ENCODE data around the gene CRTC3. TPM values are rescaled to one million over a fixed set of nuclear protein-coding genes. Genes with fewer than 3 reads are reported as not detected.

Gene CRTC3
- total RNA-seq, 2 donors from 2014 or later: 73.2 to 77.3 TPM

DNA sequence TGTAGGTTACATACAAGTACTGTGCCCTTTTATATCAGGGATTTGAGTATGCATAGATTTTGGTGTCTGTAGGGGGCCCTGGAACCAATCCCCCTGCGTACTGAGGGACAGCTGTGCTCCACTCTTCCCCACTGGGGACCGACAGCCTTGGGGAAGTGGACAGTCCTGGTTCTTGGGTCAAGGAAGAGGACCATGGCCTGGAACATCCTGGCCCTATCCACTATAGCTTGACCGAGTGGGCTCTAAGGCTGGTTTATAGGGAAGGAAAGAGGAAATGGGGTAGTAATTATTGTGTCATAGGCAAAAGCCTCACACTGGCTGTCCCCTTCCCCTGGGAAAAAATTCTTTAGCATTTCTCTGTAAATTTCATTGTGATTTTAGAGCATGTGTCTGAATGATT lies 49.5 kb downstream of the CRTC3 start:
- no peaks in the 10 kb centered on the region for H3K9me3 Mint-ChIP-seq
- DNase-seq (no peak), ATAC-seq (replicated peaks in 1 of 2) (no peak)
- no peak overlapping the region for H3K27ac Mint-ChIP-seq
- H3K27me3 Mint-ChIP-seq (ENCODE audit: low read depth): no peaks in the 10 kb centered on the region
- H3K36me3 Mint-ChIP-seq (ENCODE audit: insufficient read depth in 2 of 2): peaks cover 5 to 15% of the 10 kb centered on the region in 2 donors
- no peak overlapping the region for H3K4me3 Mint-ChIP-seq
- H3K4me1 Mint-ChIP-seq (ENCODE audit: low read depth): peaks cover 61% of the 10 kb centered on the region

- peaks cover 52% of the 10 kb centered on the region for H3K4me1 Mint-ChIP-seq (ENCODE audit: low read depth)
These were observed 50.4 kb downstream of the CRTC3 start for GRCh38 chr15:90580099-90580498.

DNA sequence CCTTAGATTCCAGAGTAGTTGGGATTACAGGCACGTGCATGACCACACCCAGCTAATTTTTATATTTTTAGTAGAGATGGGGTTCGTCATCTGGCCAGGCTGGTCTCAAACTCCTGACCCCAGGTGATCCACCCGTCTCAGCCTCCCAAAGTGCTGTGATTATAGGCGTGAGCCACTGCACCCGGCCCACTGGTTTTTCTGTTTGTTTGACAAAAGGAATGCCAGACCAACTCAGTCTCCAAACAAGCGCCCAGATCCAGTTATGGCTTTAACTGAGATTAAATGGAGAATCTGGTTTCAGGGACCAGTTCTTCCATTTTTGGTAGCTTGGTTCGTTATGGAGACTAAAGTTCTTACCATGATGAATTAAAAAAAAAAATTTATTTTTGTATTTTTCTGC lies 50.8 kb downstream of the CRTC3 start:
- Mint-ChIP-seq H3K27ac (peak overlapping the region; percentile 22), H3K27me3 (ENCODE audit: low read depth) (no peaks in the 10 kb centered on the region), H3K9me3 (no peaks in the 10 kb centered on the region), H3K4me1 (ENCODE audit: low read depth) (peaks cover 48% of the 10 kb centered on the region), H3K36me3 (ENCODE audit: insufficient read depth in 2 of 2) (peaks cover 5 to 12% of the 10 kb centered on the region in 2 donors), H3K4me3 (no peak overlapping the region)
- ATAC-seq (replicated peaks in 1 of 2) (no peak), DNase-seq (no peak)

More at GRCh38 chr15:90580099-90580498, 50.4 kb downstream of the CRTC3 start:
- H3K27ac Mint-ChIP-seq: peak overlapping the region; percentile 22
- H3K27me3 Mint-ChIP-seq (ENCODE audit: low read depth): no peaks in the 10 kb centered on the region
- no peak for DNase-seq
- H3K36me3 Mint-ChIP-seq (ENCODE audit: insufficient read depth in 2 of 2): peaks cover 5 to 12% of the 10 kb centered on the region in 2 donors
- H3K9me3 Mint-ChIP-seq: no peaks in the 10 kb centered on the region
- H3K4me3 Mint-ChIP-seq: no peak overlapping the region
- ATAC-seq (replicated peaks in 1 of 2): no peak

GRCh38 chr15:90580946-90581345 lies 51.2 kb downstream of the CRTC3 start:
- Mint-ChIP-seq H3K4me1 (ENCODE audit: low read depth) (peaks cover 48% of the 10 kb centered on the region), H3K36me3 (ENCODE audit: insufficient read depth in 2 of 2) (peaks cover 3 to 12% of the 10 kb centered on the region in 2 donors), H3K9me3 (no peaks in the 10 kb centered on the region)

DNA sequence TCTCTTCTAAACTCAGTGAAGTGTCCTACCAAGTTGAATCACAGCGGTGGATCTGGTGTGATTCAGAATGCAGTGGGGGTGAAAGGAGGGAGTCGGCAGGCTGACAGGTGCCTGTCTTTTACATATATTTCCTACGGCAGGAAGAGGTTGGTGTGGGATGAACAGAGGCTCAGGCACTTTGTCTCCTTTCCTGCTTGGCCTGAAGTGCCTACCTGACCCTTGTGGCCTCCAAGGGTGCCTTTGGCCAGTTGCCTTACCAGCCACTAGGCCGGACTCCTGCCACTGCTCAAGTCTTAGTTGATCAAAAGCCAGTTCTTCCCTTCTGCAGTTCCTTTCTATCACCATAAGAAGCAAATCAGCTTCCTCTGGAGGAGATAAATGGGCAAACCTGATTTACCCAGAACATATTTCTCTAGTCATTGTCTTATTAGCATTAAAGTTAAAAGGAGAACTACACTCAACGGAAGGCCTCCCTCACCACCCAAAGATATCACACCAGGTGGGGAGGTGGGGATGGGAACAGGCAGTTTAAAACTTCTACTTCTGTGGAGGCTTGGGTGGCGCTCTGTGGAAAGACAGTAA lies 52.1 kb downstream of the CRTC3 start:
- ATAC-seq (replicated peaks in 1 of 2) (peak; percentile 89), DNase-seq (peak in 1 of 2 donors; percentile 50)
- Mint-ChIP-seq H3K9me3 (no peaks in the 10 kb centered on the region), H3K27ac (peak overlapping the region; percentile 85), H3K36me3 (ENCODE audit: insufficient read depth in 2 of 2) (peaks cover 3 to 12% of the 10 kb centered on the region in 2 donors), H3K4me1 (ENCODE audit: low read depth) (peaks cover 49% of the 10 kb centered on the region), H3K4me3 (peak overlapping the region; percentile 59 to 72), H3K27me3 (ENCODE audit: low read depth) (no peaks in the 10 kb centered on the region)

More at GRCh38 chr15:90580946-90581345, 51.2 kb downstream of the CRTC3 start:
- Mint-ChIP-seq H3K27me3 (ENCODE audit: low read depth) (no peaks in the 10 kb centered on the region), H3K27ac (peak overlapping the region; percentile 26), H3K4me3 (no peak overlapping the region)
- no peak for ATAC-seq (replicated peaks in 1 of 2)
- DNase-seq: no peak

DNA sequence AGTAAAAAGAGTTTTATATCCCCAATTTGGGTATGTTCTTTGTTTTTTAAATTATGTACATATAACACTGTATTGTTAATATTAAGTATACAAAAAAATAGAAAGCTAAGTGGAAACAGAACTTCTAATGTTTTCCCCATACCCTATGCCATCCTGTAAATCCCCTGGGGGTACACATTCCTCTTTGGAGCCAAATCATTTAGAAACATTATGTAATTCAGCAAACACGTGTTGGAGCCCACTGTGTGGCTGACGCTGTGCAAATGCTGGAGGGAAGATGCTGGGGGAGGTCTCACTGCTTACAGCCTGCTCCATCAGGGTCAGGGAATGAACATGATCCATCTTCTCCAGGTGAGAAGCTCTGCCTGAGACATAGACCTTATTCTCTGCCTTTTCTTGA lies 52.8 kb downstream of the CRTC3 start:
- peaks cover 3 to 8% of the 10 kb centered on the region in 2 donors for H3K36me3 Mint-ChIP-seq (ENCODE audit: insufficient read depth in 2 of 2)
- H3K27me3 Mint-ChIP-seq (ENCODE audit: low read depth): no peaks in the 10 kb centered on the region
- no peak overlapping the region for H3K4me3 Mint-ChIP-seq
- H3K4me1 Mint-ChIP-seq (ENCODE audit: low read depth): peaks cover 49% of the 10 kb centered on the region
- no peak overlapping the region for H3K27ac Mint-ChIP-seq
- no peaks in the 10 kb centered on the region for H3K9me3 Mint-ChIP-seq
- DNase-seq (no peak), ATAC-seq (replicated peaks in 1 of 2) (no peak)

GRCh38 chr15:90583471-90584252 lies 53.9 kb downstream of the CRTC3 start:
- no peaks in the 10 kb centered on the region for H3K27me3 Mint-ChIP-seq (ENCODE audit: low read depth)
- ATAC-seq (replicated peaks in 1 of 2) (no peak), DNase-seq (no peak)
- H3K36me3 Mint-ChIP-seq (ENCODE audit: insufficient read depth in 2 of 2): peaks cover 5 to 10% of the 10 kb centered on the region in 2 donors
- H3K4me3 Mint-ChIP-seq: peak overlapping the region; percentile 2 to 39
- peak overlapping the region; percentile 66 for H3K27ac Mint-ChIP-seq
- peaks cover 55% of the 10 kb centered on the region for H3K4me1 Mint-ChIP-seq (ENCODE audit: low read depth)
- no peaks in the 10 kb centered on the region for H3K9me3 Mint-ChIP-seq

- peaks cover 63% of the 10 kb centered on the region for H3K4me1 Mint-ChIP-seq (ENCODE audit: low read depth)
- no peak for ATAC-seq (replicated peaks in 1 of 2)
- no peaks in the 10 kb centered on the region for H3K27me3 Mint-ChIP-seq (ENCODE audit: low read depth)
- no peak for DNase-seq
- no peaks in the 10 kb centered on the region for H3K9me3 Mint-ChIP-seq
- H3K36me3 Mint-ChIP-seq (ENCODE audit: insufficient read depth in 2 of 2): peaks cover 5 to 13% of the 10 kb centered on the region in 2 donors
- no peak overlapping the region for H3K4me3 Mint-ChIP-seq
- no peak overlapping the region for H3K27ac Mint-ChIP-seq
These were observed 55.1 kb downstream of the CRTC3 start for GRCh38 chr15:90584841-90585240.

DNA sequence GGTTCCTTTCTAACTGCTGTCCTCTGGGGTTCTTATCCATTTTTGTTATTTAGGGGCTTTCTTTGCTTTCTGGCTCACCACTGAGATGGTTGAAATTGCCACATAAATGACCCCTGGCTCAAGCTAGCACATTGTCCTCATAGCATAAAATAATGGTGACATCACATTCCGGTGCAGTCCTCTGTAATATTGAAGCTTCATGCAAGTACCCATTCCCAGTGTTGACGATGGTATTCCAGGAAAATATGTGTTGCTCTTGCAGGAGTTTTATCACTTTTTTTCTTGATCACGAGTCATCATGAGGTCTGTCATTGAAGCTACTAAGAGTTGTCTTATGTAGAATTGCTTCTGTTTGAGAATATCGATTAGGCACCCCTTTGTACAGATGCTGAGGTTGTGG lies 56.1 kb downstream of the CRTC3 start:
- no peak overlapping the region for H3K4me3 Mint-ChIP-seq
- H3K27me3 Mint-ChIP-seq (ENCODE audit: low read depth): no peaks in the 10 kb centered on the region
- peaks cover 62% of the 10 kb centered on the region for H3K4me1 Mint-ChIP-seq (ENCODE audit: low read depth)
- DNase-seq (no peak), ATAC-seq (replicated peaks in 1 of 2) (no peak)
- no peak overlapping the region for H3K27ac Mint-ChIP-seq
- H3K36me3 Mint-ChIP-seq (ENCODE audit: insufficient read depth in 2 of 2): peaks cover 6 to 16% of the 10 kb centered on the region in 2 donors
- no peaks in the 10 kb centered on the region for H3K9me3 Mint-ChIP-seq

GRCh38 chr15:90586948-90587347 lies 57.2 kb downstream of the CRTC3 start:
- Mint-ChIP-seq H3K27ac (peak overlapping the region; percentile 87), H3K36me3 (ENCODE audit: insufficient read depth in 2 of 2) (peaks cover 6 to 17% of the 10 kb centered on the region in 2 donors), H3K27me3 (ENCODE audit: low read depth) (no peaks in the 10 kb centered on the region), H3K4me3 (peak overlapping the region in 1 of 2 donors; percentile 34), H3K9me3 (no peaks in the 10 kb centered on the region), H3K4me1 (ENCODE audit: low read depth) (peaks cover 55% of the 10 kb centered on the region)
- ATAC-seq (replicated peaks in 1 of 2) (peak; percentile 48 to 75), DNase-seq (no peak)

- Mint-ChIP-seq H3K4me1 (ENCODE audit: low read depth) (peaks cover 55% of the 10 kb centered on the region), H3K4me3 (peak overlapping the region; percentile 14 to 20), H3K36me3 (ENCODE audit: insufficient read depth in 2 of 2) (peaks cover 5 to 16% of the 10 kb centered on the region in 2 donors), H3K9me3 (no peaks in the 10 kb centered on the region), H3K27ac (peak overlapping the region; percentile 48), H3K27me3 (ENCODE audit: low read depth) (no peaks in the 10 kb centered on the region)
- no peak for DNase-seq
- ATAC-seq (replicated peaks in 1 of 2): peak in 1 of 2 donors; percentile 3
These were observed 58.7 kb downstream of the CRTC3 start for GRCh38 chr15:90588427-90588826.

DNA sequence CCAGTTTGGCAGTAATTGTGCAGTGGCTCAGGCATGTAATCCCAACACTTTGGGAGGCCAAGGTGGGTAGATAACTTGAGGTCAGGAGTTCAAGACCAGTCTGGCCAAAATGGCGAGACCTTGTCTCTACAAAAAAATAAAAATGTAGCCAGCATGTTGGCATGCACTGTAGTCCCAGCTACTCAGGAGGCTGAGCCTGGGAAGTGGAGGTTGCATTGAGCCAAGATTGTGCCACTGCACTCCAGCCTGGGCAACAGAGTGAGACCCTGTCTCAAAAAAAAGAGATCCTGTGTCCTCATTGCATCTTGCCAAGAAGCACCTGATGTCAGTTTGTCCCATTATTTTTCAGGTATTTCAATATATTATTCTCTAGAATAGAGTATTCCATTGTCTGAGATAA lies 61.8 kb downstream of the CRTC3 start:
- peaks cover 75% of the 10 kb centered on the region for H3K4me1 Mint-ChIP-seq (ENCODE audit: low read depth)
- H3K4me3 Mint-ChIP-seq: no peak overlapping the region
- H3K27ac Mint-ChIP-seq: peak overlapping the region; percentile 94
- DNase-seq: no peak
- no peak for ATAC-seq (replicated peaks in 1 of 2)
- no peaks in the 10 kb centered on the region for H3K9me3 Mint-ChIP-seq
- no peaks in the 10 kb centered on the region for H3K27me3 Mint-ChIP-seq (ENCODE audit: low read depth)
- peaks cover 8 to 18% of the 10 kb centered on the region in 2 donors for H3K36me3 Mint-ChIP-seq (ENCODE audit: insufficient read depth in 2 of 2)

DNA sequence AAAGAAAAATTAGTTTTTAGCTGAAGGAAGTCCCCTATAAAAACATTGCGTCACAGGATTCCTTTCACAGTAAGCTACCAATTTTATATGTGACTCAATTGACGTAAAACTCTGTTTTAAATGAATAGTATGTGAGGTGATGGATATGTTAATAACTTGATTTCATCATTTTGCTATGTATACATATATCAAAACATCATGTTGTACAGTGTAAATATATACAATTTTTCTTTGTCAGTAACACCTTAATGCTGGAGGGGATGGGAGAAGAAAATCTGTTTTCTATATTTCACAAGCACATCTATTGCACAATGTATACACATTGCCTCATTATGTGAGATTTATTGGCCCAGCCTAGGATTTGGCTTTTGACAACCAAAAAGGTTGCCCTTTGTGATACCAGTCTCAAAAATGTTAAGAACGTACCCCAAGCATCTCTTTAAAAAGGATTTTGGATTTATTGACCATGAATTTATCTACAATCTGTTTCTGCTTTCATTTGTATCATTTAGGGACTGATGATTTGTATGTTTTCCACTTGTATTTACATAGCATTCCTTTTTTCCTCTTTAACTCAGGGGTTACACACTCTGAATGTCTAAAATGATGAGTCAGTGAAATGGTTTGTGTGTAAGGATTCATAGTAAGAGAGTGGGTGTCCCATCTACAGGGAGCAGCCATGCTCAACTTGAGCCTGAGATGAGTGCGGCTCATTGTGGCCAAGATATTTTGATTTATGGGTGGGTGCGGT lies 62.6 kb downstream of the CRTC3 start:
- H3K4me1 Mint-ChIP-seq (ENCODE audit: low read depth): peaks cover 75% of the 10 kb centered on the region
- peak in 1 of 2 donors; percentile 33 for DNase-seq

More for the DNA sequence above, 62.6 kb downstream of the CRTC3 start:
- no peaks in the 10 kb centered on the region for H3K9me3 Mint-ChIP-seq
- peak; percentile 33 to 41 for ATAC-seq (replicated peaks in 1 of 2)
- H3K4me3 Mint-ChIP-seq: peak overlapping the region; percentile 39 to 53
- H3K36me3 Mint-ChIP-seq (ENCODE audit: insufficient read depth in 2 of 2): peaks cover 8 to 21% of the 10 kb centered on the region in 2 donors
- no peaks in the 10 kb centered on the region for H3K27me3 Mint-ChIP-seq (ENCODE audit: low read depth)
- peak overlapping the region; percentile 97 for H3K27ac Mint-ChIP-seq
